GM21515 (cell line): Measurements from ENCODE around the gene TAS2R3.
"Not testable (repeated sequence)": the region's sequence is repeated elsewhere in the genome, so short reads cannot be mapped to it uniquely, and the experiment has no call there.

Experiments
- ATAC-seq: cut with Tn5 transposase; IDR thresholded peaks from one replicate; pipeline ENCODE4 v1.9.1; 2021; ENCODE audit not compliant: unreplicated experiment

The TAS2R3 gene

GRCh38 chr7:141763797-141764196, at the start of gene TAS2R3:
TAS2R3 (plus strand) TSS chr7:141764097; CDS start chr7:141764159, 62 bp downstream.
- ATAC-seq: no peak

DNA sequence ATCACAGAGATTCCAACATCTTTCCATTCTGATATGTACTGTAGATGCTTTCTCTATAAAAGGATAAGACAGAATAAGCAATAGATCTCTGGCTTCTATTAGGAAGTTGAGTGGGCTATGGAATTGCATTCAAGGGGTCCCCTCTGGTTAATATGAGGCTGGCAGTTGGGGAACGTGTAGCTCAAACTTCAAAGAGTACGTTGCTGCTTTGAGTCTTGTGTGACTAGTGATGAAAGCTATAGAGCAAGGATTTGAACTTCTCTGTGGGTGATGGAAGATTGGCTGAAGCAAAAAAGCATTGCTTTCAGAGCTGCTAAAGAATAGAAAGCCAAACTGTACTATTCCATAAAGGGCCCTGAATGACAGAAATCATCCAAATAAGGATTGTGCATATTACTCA, 49.3 kb upstream of the TAS2R3 start:
- no peak for ATAC-seq

DNA sequence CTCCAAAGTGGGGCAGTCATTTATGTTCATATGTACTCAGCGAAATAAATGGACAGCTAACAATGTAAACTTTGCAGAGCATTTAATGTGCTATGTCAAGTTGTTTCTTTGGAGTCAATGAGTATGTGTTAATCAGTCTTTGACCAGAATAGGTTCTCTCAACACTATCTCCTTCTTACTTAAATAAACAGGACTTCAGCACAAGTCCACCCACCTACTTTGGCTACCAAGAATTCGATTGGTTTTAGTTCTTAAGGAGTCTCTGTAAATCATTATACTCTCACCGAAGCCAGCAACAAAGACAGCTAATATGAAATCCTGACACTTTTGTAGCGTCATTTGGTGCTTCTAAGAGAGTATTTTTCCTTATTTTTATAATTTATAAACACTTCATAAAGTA, 48.9 kb upstream of the TAS2R3 start:
- ATAC-seq: no peak

DNA sequence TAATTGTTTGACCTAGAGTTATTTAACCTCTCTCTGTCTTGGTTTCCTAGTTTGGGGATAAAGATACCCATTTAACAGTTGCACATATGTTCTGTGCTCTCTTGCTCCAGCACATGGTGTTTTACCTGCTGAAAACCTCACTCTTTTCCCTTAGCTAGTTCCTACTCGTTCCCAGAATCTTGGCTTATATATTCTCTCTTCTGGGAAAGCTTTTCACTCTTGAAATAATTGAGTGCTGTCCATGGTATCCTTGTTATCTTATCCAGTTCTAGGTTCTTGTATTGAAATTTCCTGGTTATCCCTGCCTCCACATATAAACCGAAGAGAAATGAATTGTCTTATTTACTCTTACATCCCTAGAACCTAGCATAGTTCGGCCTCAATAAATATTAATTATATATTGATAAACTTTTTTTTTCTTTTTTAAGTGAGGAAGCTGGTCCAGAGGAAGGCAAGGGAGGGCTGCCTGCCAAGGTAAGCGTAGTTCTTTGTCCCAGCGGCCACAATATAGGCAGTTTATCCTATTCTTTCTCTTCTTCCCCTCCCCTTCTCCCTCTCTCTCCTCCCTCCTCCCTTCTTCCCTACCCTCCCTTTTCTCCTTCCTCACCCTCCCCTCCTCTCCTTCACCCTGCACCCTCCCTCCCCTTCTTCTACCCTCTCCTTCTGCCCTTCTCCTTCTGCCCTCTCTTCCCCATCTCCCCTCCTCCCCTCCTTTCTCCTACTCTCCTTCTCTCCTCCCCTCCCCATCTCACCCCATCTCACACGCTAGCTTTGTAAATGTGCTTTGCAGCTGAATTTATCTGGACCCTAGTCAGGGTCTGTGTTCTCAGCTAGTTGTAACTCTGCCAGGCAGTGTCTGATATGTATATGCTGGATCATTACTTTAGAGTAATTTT, 47.9 kb upstream of the TAS2R3 start:
- no peak for ATAC-seq

- ATAC-seq: no peak
These were observed 46.4 kb upstream of the TAS2R3 start for GRCh38 chr7:141717450-141717849.

DNA sequence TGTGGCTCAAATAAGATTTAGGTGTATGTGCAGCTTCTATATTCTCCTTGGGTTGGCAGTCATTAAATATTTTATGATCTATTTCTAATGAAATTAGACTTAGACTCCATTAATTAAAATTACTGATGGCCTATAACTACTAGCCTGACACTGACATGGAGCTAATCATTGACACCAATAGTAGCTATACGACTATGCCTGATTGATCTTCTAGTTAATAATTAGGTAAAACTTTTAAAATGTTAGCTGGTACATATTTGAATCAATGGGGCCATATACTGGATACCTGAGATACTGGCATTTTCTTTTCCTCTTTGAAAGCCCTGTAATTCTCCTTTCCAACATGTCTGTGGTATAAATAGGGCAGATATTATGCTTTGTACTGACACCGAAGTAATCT, 41.4 kb upstream of the TAS2R3 start:
- ATAC-seq: no peak

DNA sequence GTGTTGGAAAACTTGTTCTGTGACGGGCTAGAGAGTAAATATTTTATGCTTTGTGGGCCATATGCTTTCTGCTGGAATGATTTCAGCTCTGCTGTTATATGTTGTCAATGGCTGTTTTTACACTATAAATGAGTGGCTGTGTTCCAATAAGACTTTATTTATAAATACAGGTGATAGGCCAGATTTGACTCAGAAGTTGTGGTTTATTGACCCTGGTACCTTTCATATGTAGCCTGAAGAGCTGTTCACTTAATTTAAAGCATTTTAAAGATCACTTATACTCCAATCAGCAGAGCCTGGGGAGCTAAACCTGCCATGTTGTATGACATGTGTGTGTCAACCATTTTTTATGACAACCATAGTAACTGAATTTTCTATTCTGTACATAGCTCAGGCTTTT, 34.9 kb upstream of the TAS2R3 start:
- ATAC-seq: no peak

DNA sequence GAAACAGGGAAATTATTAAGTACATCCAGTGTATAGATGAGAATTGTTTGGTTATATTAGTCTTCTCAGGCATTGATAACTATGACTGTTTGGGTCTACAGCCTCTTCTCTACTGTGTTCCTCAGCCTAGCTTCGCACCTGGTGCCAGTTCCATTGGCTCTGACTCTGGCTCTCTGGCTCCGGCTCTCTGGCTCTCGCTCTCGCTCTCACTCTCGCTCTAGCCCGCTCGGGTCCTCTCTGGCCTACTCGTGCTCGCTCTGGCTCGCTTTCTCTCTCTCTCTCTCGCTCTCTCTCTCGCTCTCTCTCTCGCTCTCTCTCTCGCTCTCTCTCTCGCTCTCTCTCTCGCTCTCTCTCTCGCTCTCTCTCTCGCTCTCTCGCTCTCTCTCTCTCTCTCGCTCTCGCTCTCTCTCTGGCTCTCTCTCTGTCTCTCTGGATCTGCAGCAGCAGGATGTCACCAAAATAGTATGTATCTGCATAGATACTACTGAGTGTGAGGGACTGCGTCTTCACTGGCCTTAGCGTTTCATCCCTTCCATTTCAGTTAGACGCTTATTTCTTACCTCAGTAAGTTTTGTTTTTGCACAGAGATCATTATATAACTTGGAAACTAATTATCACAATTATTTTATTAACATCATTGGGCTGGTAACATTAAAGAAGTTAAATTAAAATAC, 32.3 kb upstream of the TAS2R3 start:
- no peak for ATAC-seq

- ATAC-seq: no peak
These were observed 26.6 kb upstream of the TAS2R3 start for GRCh38 chr7:141737118-141737835.

DNA sequence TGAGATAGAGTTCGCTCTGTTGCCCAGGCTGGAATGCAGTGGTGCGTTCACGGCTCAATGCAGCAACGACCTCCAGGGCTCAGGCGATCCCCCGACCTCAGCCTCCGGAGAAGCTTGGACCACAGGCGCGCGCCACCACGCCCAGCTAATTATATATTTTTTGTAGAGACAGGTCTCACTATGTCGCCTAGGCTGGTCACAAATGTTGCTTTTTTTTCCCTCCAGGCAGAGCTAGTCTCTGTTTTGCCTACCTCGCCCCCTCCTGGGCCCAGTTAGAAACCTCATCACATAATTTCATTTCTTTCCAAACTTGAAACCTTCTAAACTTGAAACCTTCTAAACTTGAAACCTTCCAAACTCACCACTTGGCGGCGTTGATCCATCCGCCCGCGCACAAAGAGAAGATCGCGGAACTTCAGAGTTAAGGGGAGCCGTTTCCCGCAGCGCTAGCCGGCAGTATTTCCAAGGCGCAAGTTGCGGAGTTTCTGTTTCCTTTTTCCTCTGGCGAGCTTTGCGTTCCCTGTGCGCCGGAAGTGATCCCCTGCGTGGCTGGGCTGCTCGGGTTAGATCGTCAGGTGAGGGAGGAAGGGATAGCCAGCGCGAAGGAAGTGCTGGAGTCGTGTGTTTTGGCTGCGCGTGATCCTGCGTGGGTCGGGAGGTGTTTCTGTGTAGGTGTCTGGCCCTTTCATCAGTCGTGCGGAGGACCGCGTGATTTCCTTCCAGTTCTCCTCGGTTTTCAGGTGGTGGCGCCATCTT, 25.9 kb upstream of the TAS2R3 start, which contains the start of gene SSBP1:
Gene SSBP1 (plus strand): TSS at position 523 of the 756 bp plus-strand sequence. CDS start 809 bp downstream, outside the sequence.
- ATAC-seq: peak; percentile 94

GRCh38 chr7:141738592-141739013, 25.3 kb upstream of the TAS2R3 start:
- no peak for ATAC-seq

GRCh38 chr7:141739250-141739649, 24.6 kb upstream of the TAS2R3 start:
- no peak for ATAC-seq

GRCh38 chr7:141742229-141742628, 21.7 kb upstream of the TAS2R3 start:
- ATAC-seq: no peak

DNA sequence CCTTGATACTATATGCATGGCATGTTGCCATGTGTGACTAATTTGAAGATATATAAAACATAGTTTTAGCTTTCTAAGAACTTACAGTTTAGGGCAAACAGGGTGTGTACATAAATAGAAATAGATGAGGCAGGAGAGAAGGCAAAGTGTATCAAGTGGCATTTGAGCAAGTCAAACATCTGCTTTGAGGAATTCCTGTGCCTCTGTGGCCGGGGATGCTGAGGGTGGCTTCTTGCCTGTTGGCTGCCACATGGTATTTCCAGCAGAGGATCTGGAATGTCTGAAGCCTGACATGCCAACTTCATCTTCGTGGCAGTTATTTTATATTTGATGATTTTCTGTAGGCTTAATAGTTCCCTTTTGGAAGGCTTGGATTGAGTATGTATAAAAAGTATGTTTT, 19.8 kb upstream of the TAS2R3 start:
- ATAC-seq: no peak

- ATAC-seq: no peak
These were observed 15.5 kb upstream of the TAS2R3 start for GRCh38 chr7:141748396-141748795.

- ATAC-seq: not testable (repeated sequence)
These were observed 12.0 kb upstream of the TAS2R3 start for GRCh38 chr7:141751904-141752303.

GRCh38 chr7:141752634-141753033, 11.3 kb upstream of the TAS2R3 start:
- ATAC-seq: no peak

DNA sequence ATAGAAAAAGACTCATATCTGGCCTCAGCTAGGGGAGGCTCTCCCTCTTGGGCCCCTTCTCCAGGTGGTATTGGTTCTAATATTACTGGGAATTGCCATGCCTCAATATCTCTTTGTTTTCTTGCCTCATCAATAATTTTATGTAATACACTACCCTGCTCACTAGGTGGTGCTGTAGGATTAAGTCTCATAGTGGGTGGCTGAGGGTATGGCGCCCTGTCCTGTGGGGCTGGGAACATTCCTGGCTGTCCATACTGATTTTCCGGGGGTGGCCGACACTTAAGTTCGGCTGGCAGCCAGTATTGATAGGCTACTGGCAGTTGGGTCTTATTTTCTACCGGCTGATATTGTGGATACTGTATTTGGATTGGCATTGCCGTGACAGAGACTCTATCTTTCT, 9.0 kb upstream of the TAS2R3 start:
- ATAC-seq: no peak

- not testable (repeated sequence) for ATAC-seq
These were observed 6.2 kb downstream of the TAS2R3 start for GRCh38 chr7:141770083-141770583.

DNA sequence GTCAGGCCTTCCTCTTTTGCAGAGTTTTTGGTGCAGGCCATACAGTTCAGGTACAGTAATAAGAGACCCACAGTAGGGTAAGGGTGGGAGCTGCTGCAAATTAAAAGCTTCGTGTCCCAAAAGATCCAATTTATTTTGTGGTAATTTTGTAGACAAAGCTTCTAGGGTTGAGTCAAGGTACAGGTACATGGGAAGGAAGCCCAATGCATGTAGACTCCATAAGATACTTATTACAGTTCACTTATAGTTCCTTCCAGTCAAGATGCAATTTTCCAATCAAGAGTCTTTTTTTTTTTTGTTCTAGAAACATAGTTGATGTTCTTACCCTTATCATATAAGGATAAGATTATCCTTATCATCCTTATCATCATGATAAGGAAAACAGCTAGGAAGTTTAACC, 12.5 kb downstream of the TAS2R3 start, which contains the start of gene TAS2R4:
Gene TAS2R4 (plus strand): TSS at position 301 of the 400 bp plus-strand sequence. CDS start 1,815 bp downstream, outside the sequence.
- no peak for ATAC-seq
